Activated B cell treated with CpG ODN at 0.5 μM for 24 hours (primary cell): ENCODE results near the gene LRRC4B. TPM values are rescaled to one million over a fixed set of nuclear protein-coding genes. Genes with fewer than 3 reads are reported as not detected.

ENCODE experiments used
- ATAC-seq: fragments of 200-7000 bp; cut with Tn5 transposase; one replicate; pipeline ENCODE4 v1.10.0; 2021; ENCODE audit warnings: low read depth, mild to moderate bottlenecking, moderate library complexity
- CTCF ChIA-PET: fragments of 350-600 bp; sonication (Branson Sonifier 250); formaldehyde crosslinking; loops from one replicate; lab custom pipeline; 2021; ENCODE audit warnings: antibody characterized with exemption; lab: Charles Lee
- POLR2A ChIA-PET: fragments of 350-600 bp; sonication (Branson Sonifier 250); formaldehyde crosslinking; loops from one replicate; lab custom pipeline; 2021; ENCODE audit warnings: antibody characterized with exemption; lab: Charles Lee
- DNase-seq: peaks from one replicate; pipeline ENCODE4 v3.0.0; 2022
- H3K27ac Mint-ChIP-seq: one replicate; pipeline ENCODE4 v1.8.0; 2020; ENCODE audit warnings: mixed read lengths
- H3K27me3 Mint-ChIP-seq: one replicate; pipeline ENCODE4 v1.8.0; 2021; ENCODE audit warnings: mixed read lengths
- H3K36me3 Mint-ChIP-seq: one replicate; pipeline ENCODE4 v1.8.0; 2021; ENCODE audit warnings: low read depth, mixed read lengths
- H3K4me1 Mint-ChIP-seq: one replicate; pipeline ENCODE4 v1.8.0; 2021; ENCODE audit warnings: mixed read lengths
- H3K4me3 Mint-ChIP-seq: one replicate; pipeline ENCODE4 v1.8.0; 2020; ENCODE audit warnings: mild to moderate bottlenecking, mixed read lengths
- H3K9me3 Mint-ChIP-seq: one replicate; pipeline ENCODE4 v1.8.0; 2020; ENCODE audit warnings: mixed read lengths
- intact Hi-C: fragments of 100-400 bp; cut with micrococcal nuclease; formaldehyde crosslinking; loops from one replicate; pipeline ENCODE4 v1.15.1; 2024
- total RNA-seq: library from RNA; stranded (reverse); gene quantifications from 2 replicates; pipeline ENCODE4 v1.2.3, GENCODE V29; 2022
- TF ChIP-seq, protein P1 (sequence below): fragments of 200-600 bp; IDR thresholded peaks from one replicate; pipeline ENCODE4 v1.8.0; 2022; ENCODE audit warnings: antibody characterized with exemption, mild to moderate bottlenecking

Gene LRRC4B
- total RNA-seq, 1 donor from 2014 or later, result not detected

DNA sequence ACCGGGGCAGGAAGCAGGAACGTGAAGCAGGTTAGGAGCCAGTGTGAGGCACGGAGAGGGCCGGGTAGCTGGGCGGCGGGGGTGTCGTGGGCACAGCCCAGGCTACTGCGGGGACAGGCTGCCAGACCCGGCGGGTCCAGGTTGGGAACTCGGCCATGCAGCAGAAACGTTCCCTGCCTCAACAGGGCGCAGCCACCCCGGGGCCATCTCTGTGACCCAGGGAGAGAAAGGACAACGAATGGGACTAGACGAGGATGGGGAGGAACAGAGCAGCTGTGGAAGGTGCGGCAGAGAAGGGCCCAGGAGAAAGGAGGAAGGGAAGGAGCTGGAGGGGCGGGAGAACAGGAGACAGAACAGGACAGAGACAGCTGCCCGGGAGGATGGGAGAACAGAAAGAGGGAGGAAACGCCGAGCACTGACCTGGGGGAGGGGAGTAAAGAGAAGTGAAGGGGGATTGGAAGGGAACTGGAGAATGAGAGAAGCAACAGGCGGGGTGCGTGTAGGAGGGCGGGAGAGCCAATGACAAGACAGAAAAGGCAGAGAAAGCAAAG is 78.7 kb downstream of the LRRC4B start:
- Mint-ChIP-seq H3K9me3 (no peaks in the 10 kb centered on the region), H3K4me3 (no peak overlapping the region), H3K4me1 (peaks cover 29% of the 10 kb centered on the region), H3K27ac (no peak overlapping the region), H3K27me3 (no peaks in the 10 kb centered on the region), H3K36me3 (peaks cover 15% of the 10 kb centered on the region)
- ChIA-PET CTCF (no interaction called here), POLR2A (interaction anchor here (0.5 to 0.6 kb wide), 2 partner anchors 30 to 882 kb away, joined by 3 read pairs; no protein-coding TSS in a partner anchor)
- TF ChIP-seq, protein P1, sequence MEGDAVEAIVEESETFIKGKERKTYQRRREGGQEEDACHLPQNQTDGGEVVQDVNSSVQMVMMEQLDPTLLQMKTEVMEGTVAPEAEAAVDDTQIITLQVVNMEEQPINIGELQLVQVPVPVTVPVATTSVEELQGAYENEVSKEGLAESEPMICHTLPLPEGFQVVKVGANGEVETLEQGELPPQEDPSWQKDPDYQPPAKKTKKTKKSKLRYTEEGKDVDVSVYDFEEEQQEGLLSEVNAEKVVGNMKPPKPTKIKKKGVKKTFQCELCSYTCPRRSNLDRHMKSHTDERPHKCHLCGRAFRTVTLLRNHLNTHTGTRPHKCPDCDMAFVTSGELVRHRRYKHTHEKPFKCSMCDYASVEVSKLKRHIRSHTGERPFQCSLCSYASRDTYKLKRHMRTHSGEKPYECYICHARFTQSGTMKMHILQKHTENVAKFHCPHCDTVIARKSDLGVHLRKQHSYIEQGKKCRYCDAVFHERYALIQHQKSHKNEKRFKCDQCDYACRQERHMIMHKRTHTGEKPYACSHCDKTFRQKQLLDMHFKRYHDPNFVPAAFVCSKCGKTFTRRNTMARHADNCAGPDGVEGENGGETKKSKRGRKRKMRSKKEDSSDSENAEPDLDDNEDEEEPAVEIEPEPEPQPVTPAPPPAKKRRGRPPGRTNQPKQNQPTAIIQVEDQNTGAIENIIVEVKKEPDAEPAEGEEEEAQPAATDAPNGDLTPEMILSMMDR, result no peak
- no peak for ATAC-seq
- intact Hi-C loops, result no loop called here
- DNase-seq, result no peak

DNA sequence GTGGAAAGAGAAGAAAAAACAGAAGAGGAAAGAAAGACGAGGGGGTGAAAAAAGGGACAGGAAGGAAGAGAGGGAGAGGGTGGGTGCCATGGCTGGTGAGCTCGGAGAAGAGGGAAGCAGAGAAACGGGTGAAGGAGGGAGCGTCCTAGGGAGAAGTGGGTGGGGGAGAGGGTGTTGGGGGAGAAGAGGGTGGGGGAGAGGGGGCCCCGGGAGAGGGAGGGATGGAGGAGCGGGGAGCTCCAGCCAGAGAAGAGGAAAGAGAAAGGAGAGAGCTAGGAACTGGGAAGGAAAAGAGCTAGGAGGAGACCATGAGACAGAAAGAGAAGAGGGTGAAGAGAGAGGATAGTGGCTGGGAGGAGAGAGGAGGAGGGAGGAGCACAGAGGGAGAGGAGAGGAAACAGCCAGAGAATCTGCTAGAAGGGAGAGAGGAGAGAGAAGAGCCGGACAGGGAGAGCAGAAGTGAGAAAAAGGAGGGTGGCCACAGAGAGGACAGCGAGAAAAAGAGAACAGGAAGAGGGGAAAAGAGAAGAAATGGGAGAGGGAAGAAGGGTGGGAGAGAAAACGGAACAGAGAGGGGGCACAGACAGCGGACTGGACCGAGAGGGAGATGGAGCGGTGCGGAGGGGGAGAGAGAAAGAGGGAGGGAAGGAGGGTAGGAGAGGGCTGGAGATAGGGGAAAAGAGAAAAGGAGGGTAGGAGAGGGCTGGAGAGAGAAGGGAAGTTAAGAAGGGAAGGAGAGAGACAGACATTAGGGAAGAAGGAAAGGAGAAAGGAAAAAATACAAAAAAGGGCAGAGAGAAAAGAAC is 79.6 kb downstream of the LRRC4B start:
- no peaks in the 10 kb centered on the region for H3K9me3 Mint-ChIP-seq
- CTCF ChIA-PET, result no interaction called here

DNA sequence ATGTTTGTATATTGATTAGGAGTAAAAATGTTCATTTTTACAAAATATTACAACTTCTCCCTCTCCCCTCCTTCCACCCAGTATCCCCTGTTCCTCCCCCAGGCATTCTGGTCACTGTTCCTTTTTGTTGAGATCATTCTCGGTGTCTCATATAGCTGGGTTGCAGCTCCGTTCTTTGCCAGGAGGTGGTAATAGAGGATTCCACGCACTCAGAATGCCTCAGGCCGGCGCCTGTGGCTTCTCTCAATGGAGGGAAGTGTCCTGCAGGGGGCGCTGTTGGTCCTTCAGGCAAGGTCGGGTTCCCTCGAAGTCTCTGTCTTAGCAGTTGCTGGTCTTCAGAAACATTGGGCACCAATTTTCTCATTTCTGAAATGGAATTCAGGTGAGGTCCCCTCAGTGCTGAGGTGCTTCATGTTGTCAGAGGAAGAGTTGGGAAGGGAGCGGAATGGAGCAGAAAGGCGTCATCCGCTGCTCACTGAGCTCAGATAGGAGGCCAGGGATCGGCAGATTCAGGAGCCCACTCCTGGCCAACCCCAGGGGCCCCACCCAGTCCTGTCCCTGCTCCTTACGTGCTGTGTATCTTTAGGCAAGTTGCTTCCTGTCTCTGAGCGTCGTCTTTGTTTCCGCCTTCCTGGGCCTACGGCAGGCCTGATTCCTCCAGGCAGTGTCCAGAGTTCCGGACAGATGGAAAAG is 81.3 kb downstream of the LRRC4B start:
- DNase-seq (no peak), ATAC-seq (no peak)
- Mint-ChIP-seq H3K4me1 (peaks cover 24% of the 10 kb centered on the region), H3K27me3 (no peaks in the 10 kb centered on the region), H3K36me3 (peaks cover 31% of the 10 kb centered on the region), H3K27ac (no peak overlapping the region), H3K9me3 (no peaks in the 10 kb centered on the region), H3K4me3 (no peak overlapping the region)
- ChIA-PET POLR2A (no interaction called here), CTCF (no interaction called here)
- TF ChIP-seq, protein P1, result no peak
- intact Hi-C loops, result no loop called here

More for the DNA sequence above, 79.6 kb downstream of the LRRC4B start:
- intact Hi-C loops, result no loop called here
- Mint-ChIP-seq H3K27ac (no peak overlapping the region), H3K36me3 (peaks cover 16% of the 10 kb centered on the region), H3K4me3 (no peak overlapping the region), H3K27me3 (no peaks in the 10 kb centered on the region), H3K4me1 (peaks cover 29% of the 10 kb centered on the region)
- POLR2A ChIA-PET, result interaction anchor here (0.6 kb wide), 1 partner anchor 406 kb away, joined by 3 read pairs; no protein-coding TSS in a partner anchor
- ATAC-seq (no peak), DNase-seq (no peak)
- TF ChIP-seq, protein P1, result no peak

DNA sequence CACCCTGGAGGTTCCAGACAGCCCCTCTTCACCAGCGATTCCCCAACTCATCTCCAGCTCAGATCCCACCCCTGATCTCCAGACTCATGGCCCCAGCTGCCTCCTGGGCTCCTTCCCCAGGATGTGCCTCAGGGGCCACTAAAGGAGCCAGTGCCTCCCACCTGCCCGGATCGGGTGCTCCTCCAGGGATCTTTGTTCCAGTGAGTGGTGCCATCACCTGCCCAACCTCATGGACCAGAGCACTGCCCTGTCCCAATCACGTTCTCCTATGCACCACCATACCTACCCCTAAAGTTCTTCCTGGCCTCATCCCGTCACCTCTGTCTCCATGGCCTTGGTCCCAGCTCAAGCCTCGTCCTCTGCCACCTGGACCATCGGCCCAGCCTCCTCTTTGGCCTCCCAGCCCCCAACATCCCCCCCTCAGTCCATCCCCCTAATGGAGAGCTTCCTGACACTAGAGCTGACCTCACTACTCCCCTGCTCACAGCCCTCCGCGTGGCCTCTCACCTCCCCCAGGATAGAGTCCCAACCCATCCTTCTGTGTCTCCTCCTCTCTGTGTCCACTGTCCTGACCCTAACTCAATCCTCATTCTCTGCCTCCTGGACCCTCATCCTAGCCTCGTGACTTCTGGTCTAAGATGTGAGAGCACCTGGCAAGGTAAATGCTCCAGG is 82.8 kb downstream of the LRRC4B start:
- Mint-ChIP-seq H3K4me1 (peaks cover 11% of the 10 kb centered on the region), H3K9me3 (no peaks in the 10 kb centered on the region), H3K27me3 (no peaks in the 10 kb centered on the region), H3K27ac (no peak overlapping the region), H3K36me3 (peaks cover 40% of the 10 kb centered on the region), H3K4me3 (no peak overlapping the region)
- TF ChIP-seq, protein P1, result no peak
- ATAC-seq (no peak), DNase-seq (no peak)
- POLR2A ChIA-PET, result interaction anchor here (0.5 to 0.6 kb wide), 2 partner anchors 332 to 460 kb away, joined by 3 to 4 read pairs; partner anchors contain the start of gene ZNF473
- CTCF ChIA-PET, result no interaction called here
- intact Hi-C loops, result no loop called here
